Liver (tissue), 3 donors: ENCODE measurements around the gene HSF2BP.

Experiments used
- ATF3 ChIP-seq: IDR thresholded peaks from 2 replicates; pipeline ENCODE4 v1.6.1; 2016; ENCODE audit warnings: antibody characterized with exemption
- CTCF ChIP-seq: fragments of 150-350 bp; IDR thresholded peaks from 2 replicates; pipeline ENCODE4 v1.5.1; 2017; ENCODE audit warnings: improper control_type of control experiment, low read depth, low read length; ENCODE audit not compliant: missing input control
- EGR1 ChIP-seq, 2 donors: IDR thresholded peaks; 2 replicates each; pipeline ENCODE4 v1.6.1; 2016 to 2018; ENCODE audit warnings: antibody characterized with exemption in 2 of 2, low read depth in 2 of 2
- FOXA1 ChIP-seq: IDR thresholded peaks from 2 replicates; pipeline ENCODE4 v1.6.1; 2016; ENCODE audit warnings: antibody characterized with exemption
- JUND ChIP-seq, 2 donors: IDR thresholded peaks; 2 replicates each; pipeline ENCODE4 v1.6.1; 2016; ENCODE audit warnings: antibody characterized with exemption in 2 of 2
- MAX ChIP-seq: IDR thresholded peaks from 2 replicates; pipeline ENCODE4 v1.6.1; 2016; ENCODE audit warnings: antibody characterized with exemption
- RAD21 ChIP-seq, 2 donors: IDR thresholded peaks; 2 replicates each; pipeline ENCODE4 v1.6.1; 2016; ENCODE audit warnings: antibody characterized with exemption in 2 of 2, mild to moderate bottlenecking in 2 of 2
- TAF1 ChIP-seq: conservative IDR thresholded peaks from 2 replicates; pipeline ENCODE4 v1.6.1; 2016; ENCODE audit warnings: antibody characterized with exemption, mild to moderate bottlenecking
- YY1 ChIP-seq: IDR thresholded peaks from 2 replicates; pipeline ENCODE4 v1.6.1; 2016; ENCODE audit warnings: antibody characterized with exemption, mild to moderate bottlenecking
- donor health status: healthy.
- donor health status: healthy.

GRCh38 chr21:43597540-43598250 lies 61.6 kb downstream of the HSF2BP start:
- TF ChIP-seq CTCF (no peak), ATF3 (no peak), EGR1 (IDR thresholded peaks at IDR 0.05; ENCODE audit: low read depth in 2 of 2) (no peak), TAF1 (no peak), JUND (IDR thresholded peaks at IDR 0.05) (no peak), FOXA1 (no peak), MAX (no peak), RAD21 (IDR thresholded peaks at IDR 0.05) (no peak), YY1 (no peak)
